GM23338 (cell line): Measurements from ENCODE around the gene KCNMA1. TPM values are rescaled to one million over a fixed set of nuclear protein-coding genes. Genes with fewer than 3 reads are reported as not detected.

Experiments used
- ATAC-seq: fragments of 200-7000 bp; cut with Tn5 transposase; 3 replicates; pipeline ENCODE4 v1.9.1; 2020
- DNase-seq: peaks from one replicate; pipeline ENCODE4 v3.0.0-alpha.2; 2015; ENCODE audit warnings: low spot score
- H2AFZ ChIP-seq: fragments of 200-600 bp; sonication (generic); 2 replicates; pipeline ENCODE4 v1.8.0; 2016; ENCODE audit warnings: antibody characterized with exemption, mild to moderate bottlenecking, moderate library complexity
- H3F3A ChIP-seq: fragments of 200-600 bp; sonication (generic); replicated peaks from 2 replicates; pipeline ENCODE4 v1.8.0; 2017; ENCODE audit warnings: antibody characterized with exemption, mixed run types, low read depth
- H3K27ac ChIP-seq: fragments of 200-600 bp; sonication (generic); 2 replicates; pipeline ENCODE4 v1.6.1; 2016; ENCODE audit warnings: low read depth
- H3K27me3 ChIP-seq: fragments of 200-600 bp; sonication (generic); 2 replicates; pipeline ENCODE4 v1.8.0; 2016; ENCODE audit warnings: mild to moderate bottlenecking, mixed run types, moderate library complexity; ENCODE audit not compliant: insufficient read depth
- H3K36me3 ChIP-seq: fragments of 200-600 bp; sonication (generic); 2 replicates; pipeline ENCODE4 v1.8.0; 2016; ENCODE audit warnings: mild to moderate bottlenecking; ENCODE audit not compliant: insufficient read depth
- H3K4me1 ChIP-seq: fragments of 200-600 bp; sonication (generic); 2 replicates; pipeline ENCODE4 v1.8.0; 2016; ENCODE audit warnings: mild to moderate bottlenecking, moderate library complexity; ENCODE audit not compliant: insufficient read depth
- H3K4me2 ChIP-seq: fragments of 200-600 bp; sonication (generic); 2 replicates; pipeline ENCODE4 v1.7.1; 2017; ENCODE audit warnings: mixed run types
- H3K4me3 ChIP-seq: fragments of 200-600 bp; sonication (generic); 2 replicates; pipeline ENCODE4 v1.6.1; 2016; ENCODE audit warnings: mixed run types
- H3K79me2 ChIP-seq: fragments of 200-600 bp; sonication (generic); replicated peaks from 2 replicates; pipeline ENCODE4 v1.8.0; 2017; ENCODE audit warnings: mild to moderate bottlenecking; ENCODE audit not compliant: insufficient read depth
- H3K9me2 ChIP-seq: fragments of 200-600 bp; sonication (generic); 2 replicates; pipeline ENCODE4 v1.8.0; 2017; ENCODE audit not compliant: insufficient read depth
- H4K20me1 ChIP-seq: fragments of 200-600 bp; sonication (generic); replicated peaks from 2 replicates; pipeline ENCODE4 v1.8.0; 2017; ENCODE audit warnings: mild to moderate bottlenecking; ENCODE audit not compliant: insufficient read depth
- H3K27ac Mint-ChIP-seq: 2 replicates; pipeline ENCODE4 v1.8.0; 2020; ENCODE audit warnings: inconsistent platforms, mild to moderate bottlenecking, moderate library complexity, mixed read lengths
- H3K27me3 Mint-ChIP-seq: 3 replicates; pipeline ENCODE4 v1.8.0; 2022; ENCODE audit warnings: low read depth, mild to moderate bottlenecking, moderate library complexity, mixed read lengths, inconsistent platforms; ENCODE audit not compliant: insufficient read depth, poor library complexity
- H3K36me3 Mint-ChIP-seq: 3 replicates; pipeline ENCODE4 v1.8.0; 2021; ENCODE audit warnings: low read depth, mild to moderate bottlenecking, inconsistent platforms, moderate library complexity, mixed read lengths
- H3K4me1 Mint-ChIP-seq: 3 replicates; pipeline ENCODE4 v1.8.0; 2020; ENCODE audit warnings: mild to moderate bottlenecking, inconsistent platforms, mixed read lengths
- H3K4me3 Mint-ChIP-seq: 3 replicates; pipeline ENCODE4 v1.8.0; 2021; ENCODE audit warnings: moderate library complexity, mild to moderate bottlenecking, inconsistent platforms, mixed read lengths
- H3K9me3 Mint-ChIP-seq: 3 replicates; pipeline ENCODE4 v1.8.0; 2020; ENCODE audit warnings: moderate library complexity, mild to moderate bottlenecking, inconsistent platforms, mixed read lengths
- CTCF ChIP-seq, 2 experiments: fragments of 200-600 bp in 1 of 2; sonication (generic) in 1 of 2; conservative IDR thresholded peaks; 2 replicates each; pipeline versions ENCODE4 v1.5.1 to v1.6.1; 2016 to 2017; ENCODE audit warnings: antibody characterized with exemption in 2 of 2, low read depth in 2 of 2, mild to moderate bottlenecking in 2 of 2, moderate library complexity in 1 of 2
- EZH2 ChIP-seq: fragments of 200-600 bp; sonication (generic); IDR thresholded peaks from one replicate; pipeline ENCODE4 v1.8.0; 2017; ENCODE audit warnings: antibody characterized with exemption, mild to moderate bottlenecking, low read depth; ENCODE audit not compliant: unreplicated experiment
- EZH2phosphoT487 ChIP-seq: fragments of 200-600 bp; sonication (generic); IDR thresholded peaks from one replicate; pipeline ENCODE4 v1.8.1; 2018; ENCODE audit warnings: antibody characterized with exemption; ENCODE audit not compliant: unreplicated experiment
- JUNB ChIP-seq: IDR thresholded peaks from one replicate; pipeline ENCODE4 v1.6.1; 2016; ENCODE audit warnings: antibody characterized with exemption; ENCODE audit not compliant: unreplicated experiment
- NANOG ChIP-seq: IDR thresholded peaks from 2 replicates; pipeline ENCODE4 v1.6.1; 2016; ENCODE audit warnings: antibody characterized with exemption, borderline replicate concordance
- POLR2AphosphoS5 ChIP-seq: IDR thresholded peaks from 2 replicates; pipeline ENCODE4 v1.6.1; 2016; ENCODE audit warnings: antibody characterized with exemption, low read depth
- REST ChIP-seq: IDR thresholded peaks from one replicate; pipeline ENCODE4 v1.6.1; 2018; ENCODE audit warnings: antibody characterized with exemption; ENCODE audit not compliant: unreplicated experiment
- ZNF114 ChIP-seq: fragments of 250-450 bp; sonication (Bioruptor Pico); IDR thresholded peaks from 2 replicates; pipeline ENCODE4 v1.5.0; 2020; ENCODE audit warnings: mild to moderate bottlenecking, moderate library complexity
- ZNF331 ChIP-seq: fragments of 250-450 bp; sonication (Bioruptor Pico); IDR thresholded peaks from 2 replicates; pipeline ENCODE4 v1.5.0; 2020; ENCODE audit warnings: low read depth, mild to moderate bottlenecking, moderate library complexity
- polyA plus RNA-seq: library from polyadenylated mRNA; unstranded; fragments of >200 nt; fragmentation: Nextera tagmentation; extraction: Ambion mirVana; gene quantifications from 2 replicates; pipeline ENCODE4 v1.2.1, GENCODE V29; 2016
- total RNA-seq: library from RNA; depleted of rRNA; stranded (reverse); fragments of >200 nt; shearing (Covaris generic); gene quantifications from 2 replicates; pipeline ENCODE4 v1.2.3, GENCODE V29; 2014
- TF ChIP-seq, protein P1 (sequence below): IDR thresholded peaks from 2 replicates; pipeline ENCODE4 v1.6.1; 2016; ENCODE audit warnings: antibody characterized with exemption

KCNMA1 gene
- total and polyA plus RNA-seq, 2 experiments from 2014 or later: 8.2 to 9.0 TPM

GRCh38 chr10:77421591-77421990 is 216.0 kb downstream of the KCNMA1 start:
- Histone ChIP-seq H2AFZ (no peak overlapping the region), H3K9me2 (no peaks in the 10 kb centered on the region), H3K4me3 (no peak overlapping the region), H3K27me3 (no peaks in the 10 kb centered on the region), H3F3A (no peaks in the 10 kb centered on the region), H3K27ac (no peak overlapping the region), H3K79me2 (no peaks in the 10 kb centered on the region), H3K4me2 (no peak overlapping the region), H3K4me1 (no peaks in the 10 kb centered on the region), H3K36me3 (no peaks in the 10 kb centered on the region), H4K20me1 (no peaks in the 10 kb centered on the region)
- TF ChIP-seq EZH2phosphoT487 (no peak), CTCF (conservative IDR thresholded peaks at IDR 0.05; ENCODE audit: low read depth in 2 of 2) (no peak), REST (no peak), JUNB (no peak), EZH2 (no peak), ZNF331 (CRISPR knock-in tag) (no peak), ZNF114 (CRISPR knock-in tag) (no peak), NANOG (no peak)
- TF ChIP-seq, protein P1, sequence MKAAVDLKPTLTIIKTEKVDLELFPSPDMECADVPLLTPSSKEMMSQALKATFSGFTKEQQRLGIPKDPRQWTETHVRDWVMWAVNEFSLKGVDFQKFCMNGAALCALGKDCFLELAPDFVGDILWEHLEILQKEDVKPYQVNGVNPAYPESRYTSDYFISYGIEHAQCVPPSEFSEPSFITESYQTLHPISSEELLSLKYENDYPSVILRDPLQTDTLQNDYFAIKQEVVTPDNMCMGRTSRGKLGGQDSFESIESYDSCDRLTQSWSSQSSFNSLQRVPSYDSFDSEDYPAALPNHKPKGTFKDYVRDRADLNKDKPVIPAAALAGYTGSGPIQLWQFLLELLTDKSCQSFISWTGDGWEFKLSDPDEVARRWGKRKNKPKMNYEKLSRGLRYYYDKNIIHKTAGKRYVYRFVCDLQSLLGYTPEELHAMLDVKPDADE: no peak
- ATAC-seq: no peak
- Mint-ChIP-seq H3K9me3 (no peaks in the 10 kb centered on the region), H3K4me1 (peaks cover 5% of the 10 kb centered on the region; the same call in 1 of the 3 replicates), H3K27ac (no peak overlapping the region), H3K36me3 (no peaks in the 10 kb centered on the region), H3K27me3 (peaks cover 3% of the 10 kb centered on the region), H3K4me3 (no peak overlapping the region)
- DNase-seq: no peak

- Mint-ChIP-seq H3K36me3 (no peaks in the 10 kb centered on the region), H3K4me3 (no peak overlapping the region), H3K9me3 (no peaks in the 10 kb centered on the region), H3K27ac (no peak overlapping the region), H3K27me3 (peaks cover 3% of the 10 kb centered on the region), H3K4me1 (peaks cover 6% of the 10 kb centered on the region; the same call in 1 of the 3 replicates)
- no peaks in the 10 kb centered on the region for H3K36me3 ChIP-seq
- no peaks in the 10 kb centered on the region for H3K4me1 ChIP-seq
- no peak overlapping the region for H3K27ac ChIP-seq
- H3K4me2 ChIP-seq: no peak overlapping the region
- H3K9me2 ChIP-seq: no peaks in the 10 kb centered on the region
- H2AFZ ChIP-seq: no peak overlapping the region
- DNase-seq (no peak), ATAC-seq (no peak)
- no peaks in the 10 kb centered on the region for H3K79me2 ChIP-seq
- no peak overlapping the region for H3K4me3 ChIP-seq
- H3K27me3 ChIP-seq: no peaks in the 10 kb centered on the region
- no peaks in the 10 kb centered on the region for H3F3A ChIP-seq
- no peaks in the 10 kb centered on the region for H4K20me1 ChIP-seq
- TF ChIP-seq, protein P1: no peak
- TF ChIP-seq POLR2AphosphoS5: no peak
Measured at GRCh38 chr10:77420947-77421523, 216.6 kb downstream of the KCNMA1 start.
